GM10266 (cell line): ENCODE data around the gene FGF10.

Source experiments
- DNase-seq: peaks from one replicate; pipeline ENCODE4 v3.0.0; 2012; ENCODE audit errors: extremely low spot score
- CTCF ChIP-seq: IDR thresholded peaks from 2 replicates; pipeline ENCODE4 v1.5.1; 2012; ENCODE audit warnings: mild to moderate bottlenecking, low read depth; ENCODE audit not compliant: control insufficient read depth, insufficient read depth; ENCODE audit errors: missing control alignments

Gene FGF10

DNA sequence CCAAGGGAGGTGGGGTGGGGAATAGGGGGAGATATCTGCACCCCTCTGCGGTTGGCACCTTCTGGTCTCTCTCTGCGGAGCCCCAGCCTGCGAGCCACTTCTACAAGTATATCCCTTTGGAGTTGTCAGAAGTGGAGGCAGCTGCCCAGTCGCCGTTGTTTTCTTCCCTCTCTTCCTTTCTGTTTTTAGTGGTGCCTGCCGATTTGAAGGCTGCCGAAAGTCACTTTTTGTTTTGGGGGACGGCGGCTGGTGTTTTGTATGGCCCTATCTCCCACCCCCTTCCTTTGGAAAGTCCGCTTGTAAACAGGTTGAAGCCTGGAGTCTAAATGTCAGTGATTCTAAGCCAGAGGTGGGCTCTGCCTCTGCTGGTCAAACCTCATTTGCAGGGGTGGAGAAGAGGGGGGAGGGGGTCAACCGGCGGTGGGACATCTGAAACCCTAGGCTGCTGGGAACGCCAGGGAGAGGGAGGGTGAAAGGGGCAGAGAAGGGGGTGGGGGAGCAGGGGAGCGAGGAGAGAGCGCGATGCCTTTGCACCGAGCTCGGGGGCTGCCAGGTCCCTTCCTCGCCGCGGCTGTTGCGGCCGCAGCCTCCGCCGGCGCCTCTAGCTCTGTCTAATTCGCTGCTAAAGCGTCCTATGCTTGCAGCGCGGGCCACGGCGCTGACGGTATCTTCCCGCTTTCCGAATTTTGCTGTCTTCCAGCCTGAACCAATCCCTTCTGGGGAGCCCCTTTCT is at the start of gene FGF10:
TSS of gene FGF10 (minus strand) at position 331 of the 733 bp plus-strand sequence. CDS start 738 bp downstream, outside the sequence.
- no peak for DNase-seq

GRCh38 chr5:44426944-44427343 is 37.7 kb upstream of the FGF10 start:
- DNase-seq, result no peak
- TF ChIP-seq CTCF, result no peak

More for the DNA sequence above, at the start of gene FGF10:
- TF ChIP-seq CTCF, result no peak

GRCh38 chr5:44412286-44412685 is 23.1 kb upstream of the FGF10 start:
- DNase-seq, result no peak
- no peak for TF ChIP-seq CTCF

DNA sequence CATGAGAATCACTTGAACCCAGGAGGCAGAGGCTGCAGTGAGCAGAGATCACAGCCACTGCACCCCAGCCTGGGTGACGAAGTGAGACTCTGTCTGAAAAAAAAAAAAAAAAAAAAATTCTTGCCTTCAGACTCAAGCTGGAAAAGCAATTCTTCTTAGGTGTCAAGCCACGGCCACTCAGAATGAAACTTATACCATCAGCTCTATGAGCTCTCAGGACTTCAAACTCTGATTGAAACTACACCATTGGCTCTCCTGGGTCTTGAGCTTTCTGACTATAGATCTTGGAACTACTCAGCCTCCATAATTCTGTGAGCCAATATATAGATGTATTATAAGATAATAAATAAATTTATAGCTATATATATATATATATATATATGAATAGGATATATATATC is 12.9 kb upstream of the FGF10 start:
- TF ChIP-seq CTCF, result no peak
- DNase-seq, result no peak

DNA sequence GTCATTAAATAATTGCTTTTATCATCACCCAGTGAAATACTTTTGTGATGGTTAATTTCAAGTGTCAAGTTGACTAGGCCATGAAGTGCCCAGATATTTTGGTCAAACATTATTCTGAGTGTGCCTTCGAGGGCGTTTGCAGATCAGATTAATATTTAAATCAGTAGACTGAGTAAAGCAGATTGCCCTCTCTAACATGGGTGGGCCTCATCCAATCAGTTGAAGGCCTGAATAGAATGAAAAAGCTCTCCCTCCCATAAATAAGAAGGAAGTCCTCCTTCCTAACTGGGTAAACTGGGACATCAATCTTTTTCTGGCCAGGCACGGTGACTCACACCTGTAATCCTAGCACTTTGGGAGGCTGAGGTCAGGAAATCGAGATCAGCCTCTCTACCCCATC is 12.4 kb upstream of the FGF10 start:
- DNase-seq, result no peak
- no peak for TF ChIP-seq CTCF

- TF ChIP-seq CTCF, result no peak
- DNase-seq, result no peak
Measured at GRCh38 chr5:44398382-44398781, 9.2 kb upstream of the FGF10 start.

DNA sequence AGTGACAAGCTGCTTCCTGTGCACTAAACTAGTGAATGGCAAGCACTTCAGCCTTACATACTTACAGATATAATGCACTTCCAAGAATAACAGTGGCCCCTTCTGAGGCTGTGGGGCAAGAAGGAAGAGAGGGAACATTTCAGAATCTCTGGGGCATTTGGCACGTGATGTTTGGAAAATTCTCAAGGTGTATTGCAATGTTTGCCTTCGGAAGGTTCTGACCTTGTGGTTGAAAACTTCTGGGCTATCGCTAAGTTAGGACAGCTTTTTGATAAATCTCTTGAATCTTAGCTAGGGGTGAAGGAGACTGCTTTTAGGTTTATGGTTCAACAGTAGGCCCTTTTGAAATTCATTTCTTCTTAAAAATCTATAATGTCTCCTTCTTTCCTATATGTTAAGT is 7.1 kb upstream of the FGF10 start:
- no peak for TF ChIP-seq CTCF
- no peak for DNase-seq
